ENCODE measurements around the gene NR4A1.

NR4A1 gene

GRCh38 chr12:52086944-52087835 lies 35.9 kb downstream of the NR4A1 start:
- TF ChIP-seq SIN3A (IDR thresholded peaks at IDR 0.05; ENCODE audit: borderline replicate concordance, insufficient read depth, low read length) (no peak), TAF1 (IDR thresholded peaks at IDR 0.05; ENCODE audit: borderline replicate concordance, insufficient read depth, low read length) (no peak), FOXP2 (optimal IDR thresholded peaks at IDR 0.05; ENCODE audit: borderline replicate concordance, extremely low read depth, extremely low read length, insufficient read depth) (no peak)

GRCh38 chr12:52087961-52088820 lies 36.9 kb downstream of the NR4A1 start:
- TF ChIP-seq SIN3A (IDR thresholded peaks at IDR 0.05; ENCODE audit: borderline replicate concordance, insufficient read depth, low read length) (no peak), REST (IDR thresholded peaks at IDR 0.05; ENCODE audit: insufficient read depth in 1 of 2, low read depth in 2 of 2, low read length in 2 of 2) (no peak), TAF1 (IDR thresholded peaks at IDR 0.05; ENCODE audit: borderline replicate concordance, insufficient read depth, low read length) (no peak), POLR2AphosphoS5 (IDR thresholded peaks at IDR 0.05; ENCODE audit: low read depth, low read length) (no peak), FOXP2 (optimal IDR thresholded peaks at IDR 0.05; ENCODE audit: borderline replicate concordance, extremely low read depth, extremely low read length, insufficient read depth) (no peak)

GRCh38 chr12:52089491-52089890 lies 38.2 kb downstream of the NR4A1 start:
- no peak for TF ChIP-seq REST (IDR thresholded peaks at IDR 0.05; ENCODE audit: insufficient read depth in 1 of 2, low read depth in 2 of 2, low read length in 2 of 2)
- no peak for TF ChIP-seq POLR2AphosphoS5 (IDR thresholded peaks at IDR 0.05; ENCODE audit: low read depth, low read length)
- TF ChIP-seq TAF1 (IDR thresholded peaks at IDR 0.05; ENCODE audit: borderline replicate concordance, insufficient read depth, low read length), result no peak
- no peak for TF ChIP-seq FOXP2 (optimal IDR thresholded peaks at IDR 0.05; ENCODE audit: borderline replicate concordance, extremely low read depth, extremely low read length, insufficient read depth)
- TF ChIP-seq SIN3A (IDR thresholded peaks at IDR 0.05; ENCODE audit: borderline replicate concordance, insufficient read depth, low read length), result no peak

GRCh38 chr12:52090291-52090690 lies 39.0 kb downstream of the NR4A1 start:
- TF ChIP-seq TAF1 (IDR thresholded peaks at IDR 0.05; ENCODE audit: borderline replicate concordance, insufficient read depth, low read length) (no peak), REST (IDR thresholded peaks at IDR 0.05; ENCODE audit: insufficient read depth in 1 of 2, low read depth in 2 of 2, low read length in 2 of 2) (no peak), SIN3A (IDR thresholded peaks at IDR 0.05; ENCODE audit: borderline replicate concordance, insufficient read depth, low read length) (no peak), FOXP2 (optimal IDR thresholded peaks at IDR 0.05; ENCODE audit: borderline replicate concordance, extremely low read depth, extremely low read length, insufficient read depth) (no peak), POLR2AphosphoS5 (IDR thresholded peaks at IDR 0.05; ENCODE audit: low read depth, low read length) (no peak)

GRCh38 chr12:52091061-52091460 lies 39.8 kb downstream of the NR4A1 start:
- TF ChIP-seq POLR2AphosphoS5 (IDR thresholded peaks at IDR 0.05; ENCODE audit: low read depth, low read length) (no peak), FOXP2 (optimal IDR thresholded peaks at IDR 0.05; ENCODE audit: borderline replicate concordance, extremely low read depth, extremely low read length, insufficient read depth) (no peak), SIN3A (IDR thresholded peaks at IDR 0.05; ENCODE audit: borderline replicate concordance, insufficient read depth, low read length) (no peak), REST (IDR thresholded peaks at IDR 0.05; ENCODE audit: insufficient read depth in 1 of 2, low read depth in 2 of 2, low read length in 2 of 2) (no peak), TAF1 (IDR thresholded peaks at IDR 0.05; ENCODE audit: borderline replicate concordance, insufficient read depth, low read length) (no peak)

Data from PFSK-1 (cell line).